GM12873 (cell line): ENCODE results near the gene NACC1.
A peak's percentile ranks its signal among the peaks of the same experiment; 100 is the strongest.

Experiments used
- TF ChIP-seq, protein P1 (sequence below): IDR thresholded peaks from 2 replicates; pipeline ENCODE4 v1.5.1; 2012; ENCODE audit warnings: low read depth, mild to moderate bottlenecking, moderate library complexity, low read length, control low read depth; ENCODE audit not compliant: insufficient read depth; ENCODE audit errors: missing control alignments

The NACC1 gene

DNA sequence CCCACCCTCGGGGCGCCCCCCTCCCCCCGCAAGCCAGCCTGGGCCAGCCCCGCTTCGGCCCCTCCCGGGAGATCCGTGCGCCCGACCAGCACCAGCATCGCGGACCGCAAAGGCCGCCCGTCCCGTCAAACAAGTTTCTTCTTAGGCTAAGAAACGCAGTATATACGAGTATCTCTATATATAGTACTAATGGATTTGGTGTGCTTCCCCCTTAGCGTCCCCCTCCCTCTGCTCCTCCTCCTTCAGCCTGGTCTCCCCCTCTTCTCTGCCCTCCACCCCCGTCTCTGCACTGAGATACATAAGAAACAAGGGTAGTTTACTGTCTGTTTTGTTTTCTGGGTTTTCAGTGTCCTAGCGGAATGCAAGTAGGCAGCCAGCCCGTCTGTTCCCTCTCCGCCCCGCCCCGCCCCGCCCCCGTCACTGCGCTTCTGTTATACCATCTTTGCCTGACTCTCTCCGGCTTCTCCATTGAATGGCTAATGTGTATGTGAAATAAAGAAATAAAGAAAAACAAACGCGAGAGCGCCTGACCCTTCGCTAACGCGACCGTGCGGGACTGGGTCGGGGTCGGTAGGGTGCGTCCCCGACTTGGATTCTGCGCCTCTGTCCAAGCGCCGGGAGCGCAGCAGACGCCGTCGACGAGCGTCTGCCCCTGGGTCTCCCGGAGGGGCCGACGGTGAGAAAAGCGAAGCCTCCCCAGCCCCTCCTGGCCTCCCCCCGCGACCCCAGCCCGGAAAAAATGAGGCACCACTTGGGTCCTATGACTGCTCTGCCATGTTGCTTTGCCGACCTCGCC lies 19.6 kb upstream of the NACC1 start:
- TF ChIP-seq, protein P1, sequence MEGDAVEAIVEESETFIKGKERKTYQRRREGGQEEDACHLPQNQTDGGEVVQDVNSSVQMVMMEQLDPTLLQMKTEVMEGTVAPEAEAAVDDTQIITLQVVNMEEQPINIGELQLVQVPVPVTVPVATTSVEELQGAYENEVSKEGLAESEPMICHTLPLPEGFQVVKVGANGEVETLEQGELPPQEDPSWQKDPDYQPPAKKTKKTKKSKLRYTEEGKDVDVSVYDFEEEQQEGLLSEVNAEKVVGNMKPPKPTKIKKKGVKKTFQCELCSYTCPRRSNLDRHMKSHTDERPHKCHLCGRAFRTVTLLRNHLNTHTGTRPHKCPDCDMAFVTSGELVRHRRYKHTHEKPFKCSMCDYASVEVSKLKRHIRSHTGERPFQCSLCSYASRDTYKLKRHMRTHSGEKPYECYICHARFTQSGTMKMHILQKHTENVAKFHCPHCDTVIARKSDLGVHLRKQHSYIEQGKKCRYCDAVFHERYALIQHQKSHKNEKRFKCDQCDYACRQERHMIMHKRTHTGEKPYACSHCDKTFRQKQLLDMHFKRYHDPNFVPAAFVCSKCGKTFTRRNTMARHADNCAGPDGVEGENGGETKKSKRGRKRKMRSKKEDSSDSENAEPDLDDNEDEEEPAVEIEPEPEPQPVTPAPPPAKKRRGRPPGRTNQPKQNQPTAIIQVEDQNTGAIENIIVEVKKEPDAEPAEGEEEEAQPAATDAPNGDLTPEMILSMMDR = no peak

DNA sequence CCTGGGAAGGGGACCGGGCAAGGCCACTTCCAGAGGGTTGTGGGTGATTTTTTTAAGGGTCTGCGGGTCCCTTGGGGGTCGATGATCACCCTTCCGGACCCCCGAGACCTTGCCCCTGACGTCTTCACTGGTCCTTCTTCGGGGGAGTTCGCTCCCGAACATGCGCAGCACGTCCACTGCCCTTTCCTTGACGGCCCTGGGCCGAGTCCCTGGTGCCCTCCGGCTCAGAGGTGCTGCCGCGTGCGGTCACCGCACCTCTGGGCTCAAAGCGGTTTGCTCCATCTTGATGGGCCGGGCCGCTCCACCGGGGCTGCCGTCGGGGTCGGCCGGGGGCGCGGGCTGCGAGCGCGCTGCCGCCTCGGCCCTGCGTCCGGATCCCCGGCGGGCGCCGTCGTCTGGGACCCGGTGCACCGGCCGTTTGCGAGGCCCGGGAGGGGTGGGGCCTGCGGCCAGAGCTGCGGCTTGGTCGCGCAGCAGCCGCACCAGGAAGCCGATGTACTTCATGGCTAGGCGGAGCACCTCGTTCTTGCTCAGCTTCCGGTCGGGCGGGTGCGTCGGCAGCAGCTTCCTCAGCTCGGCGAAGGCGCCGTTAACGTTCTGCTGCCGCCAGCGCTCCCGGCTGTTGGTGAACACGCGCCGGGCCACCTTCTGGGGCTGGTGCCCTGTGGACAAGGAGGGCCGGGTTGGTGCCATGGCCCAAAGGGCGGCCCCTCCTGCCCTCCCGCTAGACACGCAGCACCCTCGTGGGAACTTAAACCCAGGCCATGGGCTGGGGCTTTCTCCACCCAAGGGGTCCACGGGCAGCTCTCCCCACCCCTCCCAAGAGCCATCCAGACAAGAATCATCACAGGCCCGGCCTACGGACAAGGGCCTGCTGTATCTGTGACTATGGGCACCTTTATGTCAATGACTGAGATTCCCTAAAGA lies 18.7 kb upstream of the NACC1 start:
- TF ChIP-seq, protein P1 = no peak

DNA sequence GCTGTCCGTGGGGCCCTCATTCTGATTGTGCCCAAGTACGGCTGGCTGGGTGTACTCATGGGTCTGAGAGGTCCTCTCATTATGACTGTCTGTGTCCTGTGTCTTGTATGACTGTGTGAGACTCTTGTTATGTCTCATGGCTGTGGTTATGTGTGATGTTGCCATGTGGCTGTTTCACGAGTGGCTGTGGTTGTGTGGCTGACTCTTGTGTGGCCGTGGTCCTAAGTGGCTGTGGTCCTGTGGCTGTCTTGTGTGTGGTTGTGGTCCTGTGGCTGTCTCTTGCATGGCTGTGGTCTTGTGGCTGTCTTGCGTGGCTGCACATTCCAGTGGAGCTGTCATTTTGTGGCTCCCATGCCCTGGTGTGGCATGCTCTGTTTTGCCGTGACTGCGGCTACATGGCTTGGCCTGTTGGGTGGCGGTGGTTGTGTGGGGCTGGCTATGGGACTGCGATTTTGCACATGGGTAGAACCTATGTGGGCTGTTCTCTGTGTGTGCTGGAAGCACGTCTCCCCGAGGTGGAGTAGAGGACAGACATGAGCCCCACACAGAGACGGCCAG lies 18.0 kb upstream of the NACC1 start:
- TF ChIP-seq, protein P1 = no peak

DNA sequence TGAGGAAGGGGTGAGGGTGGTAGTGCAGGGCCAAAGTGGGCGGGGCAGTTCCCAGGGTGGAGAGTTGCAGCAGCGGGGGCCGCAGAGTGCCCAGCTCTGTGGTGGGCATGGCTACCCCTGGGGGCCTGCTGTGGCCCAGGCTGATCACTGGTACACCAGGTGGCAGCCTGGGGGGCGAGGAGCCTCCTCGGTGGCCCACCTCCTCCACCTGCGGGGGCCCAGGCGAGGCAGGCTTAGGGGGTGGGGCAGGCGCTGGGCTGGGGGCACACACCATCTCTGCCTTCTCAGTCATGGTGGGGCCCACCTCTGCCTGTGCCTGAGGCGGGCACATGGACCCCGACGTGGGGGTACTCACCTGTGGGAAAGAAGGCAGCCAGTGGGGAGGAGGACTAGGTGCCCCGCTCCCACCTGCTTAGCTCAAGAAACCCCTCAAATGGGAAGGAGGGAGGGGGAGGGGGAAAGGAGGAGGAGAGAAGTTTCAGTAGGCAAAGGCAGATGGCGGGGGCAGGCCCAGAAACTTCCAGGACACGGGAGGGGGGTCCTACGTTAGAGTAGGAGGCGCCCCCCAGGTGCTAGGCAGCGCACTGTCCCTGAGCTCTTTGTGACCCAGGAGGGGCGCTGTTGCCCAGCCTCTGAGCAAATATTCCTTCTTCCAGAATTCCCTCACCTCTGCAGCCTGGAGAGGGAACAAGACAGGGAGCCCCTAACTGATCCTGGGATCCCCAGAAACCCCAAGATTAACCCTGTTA lies 17.0 kb upstream of the NACC1 start:
- TF ChIP-seq, protein P1 = peak; percentile 50

DNA sequence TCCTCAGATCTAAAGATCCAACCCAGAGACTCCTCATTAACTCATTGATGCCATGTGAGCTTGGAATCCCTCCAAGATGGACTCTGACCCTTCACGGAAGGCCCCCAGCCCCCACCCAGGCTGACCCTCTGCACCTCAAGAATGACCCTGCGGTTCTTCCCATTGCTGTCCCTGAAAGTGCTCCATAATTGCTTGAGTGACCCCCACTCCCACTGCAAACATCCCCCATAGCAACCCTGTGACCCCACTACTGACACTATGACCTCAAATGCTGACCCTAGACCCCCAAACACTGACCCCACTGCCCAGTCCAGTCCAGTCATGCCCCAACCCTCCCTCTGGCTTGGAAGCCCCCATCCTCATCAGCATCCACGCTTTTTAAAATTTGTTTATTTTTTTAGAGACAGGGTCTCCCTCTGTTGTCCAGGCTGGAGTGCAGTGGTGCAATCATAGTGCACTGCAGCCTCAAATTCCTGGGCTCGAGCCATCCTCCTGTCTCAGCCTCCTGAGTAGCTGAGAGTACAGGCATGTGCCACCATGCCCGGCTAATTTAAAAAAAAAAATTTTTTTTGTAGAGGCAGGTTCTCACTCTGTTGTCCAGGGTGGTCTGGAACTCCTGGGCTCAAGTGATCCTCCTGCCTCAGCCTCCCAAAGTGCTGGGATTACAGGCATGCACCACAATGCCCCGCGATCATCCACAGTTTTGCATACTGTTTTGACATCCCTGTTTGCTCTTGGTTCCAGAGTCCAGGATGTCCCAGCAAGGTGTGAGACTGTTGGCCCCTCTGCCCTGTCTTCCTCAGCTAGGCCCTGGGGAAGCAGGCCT lies 16.3 kb upstream of the NACC1 start:
- TF ChIP-seq, protein P1 = no peak

DNA sequence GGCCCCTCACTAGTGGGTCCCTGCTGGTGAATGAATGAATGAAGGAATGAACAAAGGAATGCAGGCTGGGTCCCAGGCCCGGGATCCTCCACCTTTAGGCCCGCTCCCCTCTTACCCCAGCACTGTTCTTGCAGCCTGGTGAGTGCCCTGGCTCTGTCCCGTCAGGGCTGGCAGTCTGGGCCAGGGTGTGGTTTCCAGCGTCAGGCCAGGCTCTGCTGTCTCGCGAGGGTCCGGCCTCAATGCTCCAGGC lies 15.7 kb upstream of the NACC1 start:
- TF ChIP-seq, protein P1 = no peak
